Measurements from ENCODE around the gene PIEZO1.
A peak's percentile ranks its signal among the peaks of the same experiment; 100 is the strongest.

The PIEZO1 gene

DNA sequence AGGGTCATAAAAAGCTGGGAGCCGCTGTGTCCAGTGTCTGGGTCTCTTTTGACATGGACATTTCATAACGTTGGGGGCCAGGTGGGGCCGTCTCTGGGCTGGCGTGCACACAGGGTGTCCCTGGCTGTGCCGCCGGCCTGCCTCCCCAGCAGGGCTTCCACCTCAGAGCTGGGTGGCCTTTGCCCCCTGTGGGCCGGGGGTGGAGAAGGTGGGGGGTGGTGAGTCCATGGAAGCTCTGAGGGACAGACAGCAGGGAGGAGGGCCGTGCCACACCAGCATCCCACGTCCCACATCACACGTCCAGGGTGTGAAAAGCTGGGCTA is 97.8 kb downstream of the PIEZO1 start:
- Mint-ChIP-seq H3K36me3 (ENCODE audit: low read depth) (no peaks in the 10 kb centered on the region), H3K9me3 (no peaks in the 10 kb centered on the region), H3K27me3 (ENCODE audit: low read depth) (peaks cover 80% of the 10 kb centered on the region), H3K4me1 (no peaks in the 10 kb centered on the region), H3K27ac (no peak overlapping the region), H3K4me3 (no peak overlapping the region)
- TF ChIP-seq CTCF (IDR thresholded peaks at IDR 0.05; ENCODE audit: unreplicated experiment in 3 of 3) = no peak

- TF ChIP-seq CTCF (IDR thresholded peaks at IDR 0.05; ENCODE audit: unreplicated experiment in 3 of 3) = no peak
- Mint-ChIP-seq H3K9me3 (no peaks in the 10 kb centered on the region), H3K27me3 (ENCODE audit: low read depth) (peaks cover 86% of the 10 kb centered on the region), H3K4me1 (no peaks in the 10 kb centered on the region), H3K27ac (no peak within 1 kb of the TSS), H3K4me3 (peak within 1 kb of the TSS in 2 of 3 experiments; percentile 56 to 70), H3K36me3 (ENCODE audit: low read depth) (no peaks in the 10 kb centered on the region)
Measured at GRCh38 chr16:88686439-88687253, 98.4 kb downstream of the PIEZO1 start, which contains the start of gene SNAI3. SNAI3 (minus strand) TSS chr16:88686507; CDS start chr16:88686406, 101 bp downstream.

GRCh38 chr16:88686062-88686438 is 99.0 kb downstream of the PIEZO1 start:
- Mint-ChIP-seq H3K27ac (no peak overlapping the region), H3K4me3 (peak overlapping the region in 2 of 3 experiments; percentile 56 to 70), H3K9me3 (no peaks in the 10 kb centered on the region), H3K4me1 (no peaks in the 10 kb centered on the region), H3K36me3 (ENCODE audit: low read depth) (no peaks in the 10 kb centered on the region), H3K27me3 (ENCODE audit: low read depth) (peaks cover 87% of the 10 kb centered on the region)
- TF ChIP-seq CTCF (IDR thresholded peaks at IDR 0.05; ENCODE audit: unreplicated experiment in 3 of 3) = no peak

GRCh38 chr16:88685156-88686061 is 99.6 kb downstream of the PIEZO1 start:
- Mint-ChIP-seq H3K36me3 (ENCODE audit: low read depth) (no peaks in the 10 kb centered on the region), H3K9me3 (no peaks in the 10 kb centered on the region), H3K27me3 (ENCODE audit: low read depth) (peaks cover 81% of the 10 kb centered on the region), H3K4me1 (no peaks in the 10 kb centered on the region), H3K4me3 (peak overlapping the region in 2 of 3 experiments; percentile 21 to 70), H3K27ac (no peak overlapping the region)
- peak; percentile 35 to 53 (median 37) for TF ChIP-seq CTCF (IDR thresholded peaks at IDR 0.05; ENCODE audit: unreplicated experiment in 3 of 3)

- Mint-ChIP-seq H3K27ac (no peak overlapping the region), H3K4me1 (no peaks in the 10 kb centered on the region), H3K4me3 (no peak overlapping the region), H3K36me3 (ENCODE audit: low read depth) (no peaks in the 10 kb centered on the region), H3K9me3 (no peaks in the 10 kb centered on the region), H3K27me3 (ENCODE audit: low read depth) (peaks cover 79% of the 10 kb centered on the region)
- no peak for TF ChIP-seq CTCF (IDR thresholded peaks at IDR 0.05; ENCODE audit: unreplicated experiment in 3 of 3)
Measured at GRCh38 chr16:88684569-88685155, 100.4 kb downstream of the PIEZO1 start.

Data from nephron (organoid).